Measurements from ENCODE around the gene RABGAP1L.

Gene RABGAP1L

GRCh38 chr1:174998569-174999215 lies 839.4 kb downstream of the RABGAP1L start:
- in situ Hi-C loops (cut with MboI; ENCODE audit: low sequenced_read_pairs, unreplicated experiment), result loop anchor here (10.0 kb wide), 1 partner anchor 744 kb away; no protein-coding TSS in a partner anchor
- peak; percentile 59 for TF ChIP-seq CTCF (IDR thresholded peaks at IDR 0.05; ENCODE audit: borderline replicate concordance, control extremely low read depth, extremely low read depth, insufficient read depth, missing control alignments)
- DNase-seq (ENCODE audit: low spot score), result peak; percentile 57

GRCh38 chr1:174999216-174999935 lies 840.1 kb downstream of the RABGAP1L start:
- in situ Hi-C loops (cut with MboI; ENCODE audit: low sequenced_read_pairs, unreplicated experiment), result loop anchor here (10.0 kb wide), 1 partner anchor 745 kb away; no protein-coding TSS in a partner anchor
- peak; percentile 96 for DNase-seq (ENCODE audit: low spot score)
- TF ChIP-seq CTCF (IDR thresholded peaks at IDR 0.05; ENCODE audit: borderline replicate concordance, control extremely low read depth, extremely low read depth, insufficient read depth, missing control alignments), result no peak

GRCh38 chr1:174999936-175000696 lies 840.8 kb downstream of the RABGAP1L start, which contains the start of gene CACYBP:
TSS of gene CACYBP (plus strand) at chr1:174999947. CDS start at chr1:175000181, 234 bp downstream.
- TF ChIP-seq CTCF (IDR thresholded peaks at IDR 0.05; ENCODE audit: borderline replicate concordance, control extremely low read depth, extremely low read depth, insufficient read depth, missing control alignments), result no peak
- no peak for DNase-seq (ENCODE audit: low spot score)
- in situ Hi-C loops (cut with MboI; ENCODE audit: low sequenced_read_pairs, unreplicated experiment), result loop anchor here (10.0 kb wide), 1 partner anchor 745 kb away; no protein-coding TSS in a partner anchor

- no peak for DNase-seq (ENCODE audit: low spot score)
- no peak for TF ChIP-seq CTCF (IDR thresholded peaks at IDR 0.05; ENCODE audit: borderline replicate concordance, control extremely low read depth, extremely low read depth, insufficient read depth, missing control alignments)
- in situ Hi-C loops (cut with MboI; ENCODE audit: low sequenced_read_pairs, unreplicated experiment), result no loop called here
Measured at GRCh38 chr1:175000697-175001187, 841.4 kb downstream of the RABGAP1L start.

DNA sequence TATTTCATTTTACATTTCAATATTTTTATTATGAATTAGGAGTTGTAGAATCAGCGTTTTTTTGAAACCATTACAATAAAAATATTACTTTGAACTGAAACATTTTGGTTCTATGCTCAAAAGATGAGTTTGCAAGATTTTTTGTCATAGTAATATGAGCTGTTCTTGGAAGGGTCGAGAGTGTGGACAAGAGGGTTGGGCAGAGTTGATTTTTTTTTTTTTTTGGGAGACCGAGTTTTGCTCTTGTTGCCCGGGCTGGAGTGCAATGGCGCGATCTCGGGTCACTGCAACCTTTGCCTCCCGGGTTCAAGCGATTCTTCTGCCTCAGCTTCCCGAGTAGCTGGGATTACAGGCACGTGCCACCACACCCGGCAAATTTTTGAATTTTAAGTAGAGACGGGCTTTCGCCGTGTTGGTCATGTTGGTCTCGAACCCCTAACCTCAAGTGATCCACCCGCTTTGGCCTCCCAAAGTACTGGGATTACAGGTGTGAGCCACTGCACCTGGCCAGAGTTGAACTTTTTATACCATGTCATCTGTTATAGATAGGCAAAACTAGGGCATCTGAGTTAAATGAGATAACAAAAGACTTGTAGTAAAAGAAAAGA lies 843.7 kb downstream of the RABGAP1L start:
- no peak for TF ChIP-seq CTCF (IDR thresholded peaks at IDR 0.05; ENCODE audit: borderline replicate concordance, control extremely low read depth, extremely low read depth, insufficient read depth, missing control alignments)
- DNase-seq (ENCODE audit: low spot score), result no peak
- in situ Hi-C loops (cut with MboI; ENCODE audit: low sequenced_read_pairs, unreplicated experiment), result no loop called here

GRCh38 chr1:175003521-175003920 lies 844.2 kb downstream of the RABGAP1L start:
- no peak for DNase-seq (ENCODE audit: low spot score)
- TF ChIP-seq CTCF (IDR thresholded peaks at IDR 0.05; ENCODE audit: borderline replicate concordance, control extremely low read depth, extremely low read depth, insufficient read depth, missing control alignments), result no peak
- in situ Hi-C loops (cut with MboI; ENCODE audit: low sequenced_read_pairs, unreplicated experiment), result no loop called here

All from GM13976 (cell line).